NCI-H510A (cell line): Measurements from ENCODE around the gene IDH2.
"Not testable (repeated sequence)": the region's sequence is repeated elsewhere in the genome, so short reads cannot be mapped to it uniquely, and the experiment has no call there.

Experiments
- DNase-seq: peaks from one replicate; lab custom pipeline; 2025; lab: John Stamatoyannopoulos, UW

The IDH2 gene

GRCh38 chr15:90101969-90102890 is at the start of gene IDH2:
TSS of gene IDH2 (minus strand) at chr15:90102468. CDS start at chr15:90102390, 78 bp downstream.
- DNase-seq: peak; percentile 55

GRCh38 chr15:90150551-90150950 is 48.3 kb upstream of the IDH2 start:
- DNase-seq: not testable (repeated sequence)

GRCh38 chr15:90149609-90150340 is 47.5 kb upstream of the IDH2 start:
- no peak for DNase-seq

GRCh38 chr15:90146198-90146761 is 44.0 kb upstream of the IDH2 start:
- DNase-seq: not testable (repeated sequence)

GRCh38 chr15:90145761-90146160 is 43.5 kb upstream of the IDH2 start:
- DNase-seq: no peak

- no peak for DNase-seq
Observed at GRCh38 chr15:90145259-90145658, 43.0 kb upstream of the IDH2 start.

GRCh38 chr15:90143166-90143655 is 40.9 kb upstream of the IDH2 start:
- DNase-seq: peak; percentile 25

GRCh38 chr15:90142216-90143165 is 40.2 kb upstream of the IDH2 start:
- no peak for DNase-seq

GRCh38 chr15:90141646-90142045 is 39.4 kb upstream of the IDH2 start:
- no peak for DNase-seq

- DNase-seq: not testable (repeated sequence)
Observed at GRCh38 chr15:90139549-90139948, 37.3 kb upstream of the IDH2 start.

- DNase-seq: no peak
Observed at GRCh38 chr15:90138071-90138833, 36.0 kb upstream of the IDH2 start.

- DNase-seq: no peak
Observed at GRCh38 chr15:90132437-90132836, 30.2 kb upstream of the IDH2 start.

GRCh38 chr15:90131848-90132247 is 29.6 kb upstream of the IDH2 start:
- no peak for DNase-seq

- no peak for DNase-seq
Observed at GRCh38 chr15:90130291-90130690, 28.0 kb upstream of the IDH2 start.

- DNase-seq: no peak
Observed at GRCh38 chr15:90126596-90127435, 24.5 kb upstream of the IDH2 start.

GRCh38 chr15:90126022-90126421 is 23.8 kb upstream of the IDH2 start:
- no peak for DNase-seq

GRCh38 chr15:90124507-90124906 is 22.2 kb upstream of the IDH2 start:
- no peak for DNase-seq

- no peak for DNase-seq
Observed at GRCh38 chr15:90121086-90121485, 18.8 kb upstream of the IDH2 start.

- DNase-seq: no peak
Observed at GRCh38 chr15:90119367-90119766, 17.1 kb upstream of the IDH2 start.

- DNase-seq: no peak
Observed at GRCh38 chr15:90115783-90116182, 13.5 kb upstream of the IDH2 start.
